ENCODE results near the gene GULP1. TPM values are rescaled to one million over a fixed set of nuclear protein-coding genes. Genes with fewer than 3 reads are reported as not detected.

Gene GULP1
- total RNA-seq, 1 donor from 2014 or later: 30.0 TPM

DNA sequence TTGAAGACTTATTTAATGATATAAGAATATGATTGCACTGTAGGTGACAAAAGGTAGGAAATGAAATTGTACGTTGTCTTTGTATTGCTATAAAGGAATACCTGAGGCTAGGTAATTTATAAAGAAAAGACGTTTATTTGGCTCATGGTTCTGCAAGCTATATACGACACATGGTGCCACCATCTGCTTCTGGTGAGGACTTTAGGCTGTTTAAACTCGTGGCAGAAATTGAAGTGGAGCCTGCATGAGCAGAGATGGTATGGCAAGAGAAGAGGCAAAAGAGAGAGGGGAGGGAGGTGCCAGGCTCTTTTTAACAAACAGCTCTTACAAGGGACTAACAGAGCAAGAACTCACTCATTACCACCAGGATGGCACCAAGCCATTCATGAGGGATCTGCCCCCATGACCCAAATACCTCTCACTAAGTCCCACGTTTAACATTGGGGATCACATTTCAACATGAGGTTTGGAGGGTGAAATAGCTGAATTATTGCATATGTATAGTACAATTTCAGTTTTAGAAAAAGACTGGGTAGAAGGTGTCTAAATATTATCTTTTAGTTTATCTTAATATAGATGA, 86.8 kb downstream of the GULP1 start:
- DNase-seq (ENCODE audit: low read depth) (no peak), FAIRE-seq (no peak)
- no peaks in the 10 kb centered on the region for H3K36me3 ChIP-seq (ENCODE audit: control insufficient read depth, insufficient read depth, low read length)
- H3K27me3 ChIP-seq (ENCODE audit: control insufficient read depth, insufficient read depth, low read length): no peaks in the 10 kb centered on the region
- no peak overlapping the region for H3K4me3 ChIP-seq (ENCODE audit: low read depth, low read length)
- TF ChIP-seq, protein P1, sequence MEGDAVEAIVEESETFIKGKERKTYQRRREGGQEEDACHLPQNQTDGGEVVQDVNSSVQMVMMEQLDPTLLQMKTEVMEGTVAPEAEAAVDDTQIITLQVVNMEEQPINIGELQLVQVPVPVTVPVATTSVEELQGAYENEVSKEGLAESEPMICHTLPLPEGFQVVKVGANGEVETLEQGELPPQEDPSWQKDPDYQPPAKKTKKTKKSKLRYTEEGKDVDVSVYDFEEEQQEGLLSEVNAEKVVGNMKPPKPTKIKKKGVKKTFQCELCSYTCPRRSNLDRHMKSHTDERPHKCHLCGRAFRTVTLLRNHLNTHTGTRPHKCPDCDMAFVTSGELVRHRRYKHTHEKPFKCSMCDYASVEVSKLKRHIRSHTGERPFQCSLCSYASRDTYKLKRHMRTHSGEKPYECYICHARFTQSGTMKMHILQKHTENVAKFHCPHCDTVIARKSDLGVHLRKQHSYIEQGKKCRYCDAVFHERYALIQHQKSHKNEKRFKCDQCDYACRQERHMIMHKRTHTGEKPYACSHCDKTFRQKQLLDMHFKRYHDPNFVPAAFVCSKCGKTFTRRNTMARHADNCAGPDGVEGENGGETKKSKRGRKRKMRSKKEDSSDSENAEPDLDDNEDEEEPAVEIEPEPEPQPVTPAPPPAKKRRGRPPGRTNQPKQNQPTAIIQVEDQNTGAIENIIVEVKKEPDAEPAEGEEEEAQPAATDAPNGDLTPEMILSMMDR (IDR thresholded peaks at IDR 0.05; ENCODE audit: insufficient read depth, low read length, severe bottlenecking): no peak

DNA sequence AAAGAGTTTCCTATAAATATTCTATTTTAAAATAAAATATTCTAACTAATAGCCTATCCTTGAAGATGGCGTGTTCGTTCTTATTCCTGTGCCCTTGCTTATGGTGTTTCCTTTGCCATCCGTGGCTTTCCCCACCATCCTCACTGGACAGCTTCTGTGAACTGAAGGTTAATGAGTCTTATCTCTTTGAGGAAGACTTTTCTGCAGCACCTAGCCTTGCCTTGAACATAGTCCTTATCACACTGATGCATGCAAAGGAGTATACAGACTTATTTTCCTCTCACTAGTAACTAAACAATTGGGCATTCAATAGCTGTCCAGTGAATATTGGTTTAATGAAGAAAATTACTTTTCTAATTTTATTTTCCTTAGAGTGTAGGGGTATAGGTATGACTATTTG, 88.1 kb downstream of the GULP1 start:
- TF ChIP-seq, protein P1 (IDR thresholded peaks at IDR 0.05; ENCODE audit: insufficient read depth, low read length, severe bottlenecking): no peak
- no peak overlapping the region for H3K4me3 ChIP-seq (ENCODE audit: low read depth, low read length)
- DNase-seq (ENCODE audit: low read depth): no peak
- H3K36me3 ChIP-seq (ENCODE audit: control insufficient read depth, insufficient read depth, low read length): no peaks in the 10 kb centered on the region
- no peak for FAIRE-seq
- H3K27me3 ChIP-seq (ENCODE audit: control insufficient read depth, insufficient read depth, low read length): no peaks in the 10 kb centered on the region

DNA sequence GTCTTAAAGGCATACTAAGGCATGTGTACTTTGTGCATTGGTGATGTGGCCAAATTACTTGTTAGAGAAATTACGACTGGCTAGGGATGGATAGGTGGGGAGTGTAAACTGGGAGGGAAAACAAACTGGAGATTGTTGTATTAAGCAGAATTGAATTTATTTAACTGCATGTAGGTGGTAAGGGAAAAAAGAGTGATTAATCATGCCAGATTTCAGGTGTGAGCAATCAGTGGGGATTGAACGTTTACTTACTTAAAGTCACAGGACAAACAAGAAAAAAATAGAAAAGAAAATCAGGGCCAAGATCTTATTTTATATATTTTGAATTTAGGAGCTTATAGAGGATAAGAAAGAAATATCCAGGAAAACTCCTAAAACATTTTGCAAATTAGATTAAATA, 88.6 kb downstream of the GULP1 start:
- FAIRE-seq (no peak), DNase-seq (ENCODE audit: low read depth) (peak; percentile 50)
- TF ChIP-seq, protein P1 (IDR thresholded peaks at IDR 0.05; ENCODE audit: insufficient read depth, low read length, severe bottlenecking): no peak
- Histone ChIP-seq H3K27me3 (ENCODE audit: control insufficient read depth, insufficient read depth, low read length) (no peaks in the 10 kb centered on the region), H3K4me3 (ENCODE audit: low read depth, low read length) (no peak overlapping the region), H3K36me3 (ENCODE audit: control insufficient read depth, insufficient read depth, low read length) (no peaks in the 10 kb centered on the region)

DNA sequence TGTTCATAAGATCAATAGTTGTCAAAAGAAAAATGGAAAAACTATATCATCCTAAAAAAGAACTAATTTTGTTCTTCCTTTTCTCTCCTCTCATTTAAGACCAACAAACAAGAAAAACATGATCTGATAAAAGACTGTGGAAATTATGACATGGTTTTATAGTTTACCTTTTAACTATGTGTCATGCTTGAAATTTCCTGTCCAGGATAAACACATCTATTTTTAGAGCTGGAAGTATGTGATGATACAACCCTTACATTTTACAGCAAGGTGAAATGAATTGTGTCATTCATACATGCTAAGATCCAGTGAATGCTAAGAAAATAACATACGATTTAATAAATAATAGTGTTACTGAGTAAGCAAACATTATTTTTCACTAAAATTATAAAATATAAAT, 89.9 kb downstream of the GULP1 start:
- FAIRE-seq: no peak
- no peaks in the 10 kb centered on the region for H3K27me3 ChIP-seq (ENCODE audit: control insufficient read depth, insufficient read depth, low read length)
- no peaks in the 10 kb centered on the region for H3K36me3 ChIP-seq (ENCODE audit: control insufficient read depth, insufficient read depth, low read length)
- TF ChIP-seq, protein P1 (IDR thresholded peaks at IDR 0.05; ENCODE audit: insufficient read depth, low read length, severe bottlenecking): no peak
- H3K4me3 ChIP-seq (ENCODE audit: low read depth, low read length): no peak overlapping the region
- peak; percentile 91 for DNase-seq (ENCODE audit: low read depth)

DNA sequence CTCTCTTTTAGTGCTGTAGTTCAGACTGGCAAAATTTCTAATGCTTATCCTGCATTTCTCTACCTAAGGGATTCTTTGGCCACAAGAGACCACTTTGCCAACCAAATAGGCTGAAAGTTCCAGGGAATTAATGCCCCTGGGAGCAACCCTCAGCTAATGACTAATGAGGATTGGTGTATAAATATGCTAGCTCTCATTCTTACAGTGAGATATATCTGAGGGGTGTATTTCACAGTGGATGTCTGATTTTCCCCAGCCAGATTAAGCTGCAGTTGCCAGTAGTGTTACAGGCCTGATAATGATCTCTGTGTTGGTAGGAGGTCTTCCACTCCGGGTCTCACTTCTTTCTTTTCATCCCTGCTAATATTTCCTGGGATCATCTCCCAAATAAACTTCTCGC, 90.4 kb downstream of the GULP1 start:
- TF ChIP-seq, protein P1 (IDR thresholded peaks at IDR 0.05; ENCODE audit: insufficient read depth, low read length, severe bottlenecking): no peak
- Histone ChIP-seq H3K4me3 (ENCODE audit: low read depth, low read length) (no peak overlapping the region), H3K36me3 (ENCODE audit: control insufficient read depth, insufficient read depth, low read length) (no peaks in the 10 kb centered on the region), H3K27me3 (ENCODE audit: control insufficient read depth, insufficient read depth, low read length) (no peaks in the 10 kb centered on the region)
- FAIRE-seq (no peak), DNase-seq (ENCODE audit: low read depth) (peak; percentile 9)

DNA sequence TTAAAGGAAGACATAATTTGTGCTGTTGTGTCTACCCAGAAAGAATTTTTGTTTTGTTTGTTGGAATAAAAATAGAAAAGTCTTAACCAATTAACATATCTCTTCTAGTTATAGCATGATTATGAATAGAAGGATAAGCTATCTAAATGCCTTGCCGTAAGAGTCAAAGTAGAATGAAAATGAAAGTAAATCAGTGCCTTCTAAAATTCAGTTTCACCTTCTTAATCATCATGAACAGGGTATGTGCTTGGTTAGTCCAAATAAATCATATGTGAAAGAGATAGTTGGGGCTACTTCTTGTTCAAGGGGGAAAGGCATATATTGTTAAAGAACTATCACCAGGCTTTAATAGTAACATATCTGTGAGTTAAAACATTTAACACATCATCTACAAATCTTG, 91.5 kb downstream of the GULP1 start:
- no peaks in the 10 kb centered on the region for H3K36me3 ChIP-seq (ENCODE audit: control insufficient read depth, insufficient read depth, low read length)
- FAIRE-seq: no peak
- H3K27me3 ChIP-seq (ENCODE audit: control insufficient read depth, insufficient read depth, low read length): no peaks in the 10 kb centered on the region
- TF ChIP-seq, protein P1 (IDR thresholded peaks at IDR 0.05; ENCODE audit: insufficient read depth, low read length, severe bottlenecking): no peak
- no peak overlapping the region for H3K4me3 ChIP-seq (ENCODE audit: low read depth, low read length)
- DNase-seq (ENCODE audit: low read depth): no peak
